Spleen (tissue), 11 donors: ENCODE results near the gene UCN3. TPM values are rescaled to one million over a fixed set of nuclear protein-coding genes. Genes with fewer than 3 reads are reported as not detected.

Experiments
- DNase-seq: peaks from one replicate; pipeline ENCODE4 v3.0.0-alpha.2; 2020
- H3K27ac ChIP-seq, 8 donors: fragments of 200-600 bp; sonication (generic) in 7 of 8; 1 replicate in 4 of 8; 2 replicates in 4 of 8; pipeline versions ENCODE4 v1.5.0 to v1.8.0; 2016 to 2021; ENCODE audit warnings: inconsistent platforms in 4 of 8, mild to moderate bottlenecking in 4 of 8, moderate library complexity in 1 of 8
- H3K27me3 ChIP-seq, 7 donors: fragments of 200-600 bp; sonication (generic) in 6 of 7; replicated peaks in 1 of 7; 1 replicate in 4 of 7; 2 replicates in 3 of 7; pipeline versions ENCODE4 v1.5.0 to v1.8.0; 2016 to 2021; ENCODE audit warnings: inconsistent platforms in 3 of 7, mild to moderate bottlenecking in 1 of 7
- H3K36me3 ChIP-seq, 6 donors: fragments of 200-600 bp; sonication (generic) in 5 of 6; 1 replicate in 4 of 6; 2 replicates in 2 of 6; pipeline versions ENCODE4 v1.5.0 to v1.8.0; 2016 to 2021; ENCODE audit warnings: inconsistent platforms in 2 of 6
- H3K4me1 ChIP-seq, 6 donors: fragments of 200-600 bp; sonication (generic) in 5 of 6; 1 replicate in 3 of 6; 2 replicates in 3 of 6; pipeline versions ENCODE4 v1.5.0 to v1.8.0; 2016 to 2021; ENCODE audit warnings: inconsistent platforms in 3 of 6
- H3K4me3 ChIP-seq, 8 donors: fragments of 200-600 bp; sonication (generic) in 7 of 8; 1 replicate in 4 of 8; 2 replicates in 4 of 8; pipeline versions ENCODE4 v1.5.0 to v1.8.0; 2016 to 2021; ENCODE audit warnings: inconsistent platforms in 4 of 8, mild to moderate bottlenecking in 4 of 8, moderate library complexity in 2 of 8
- H3K9me3 ChIP-seq, 8 donors: fragments of 200-600 bp; sonication (generic) in 7 of 8; 1 replicate in 4 of 8; 2 replicates in 4 of 8; pipeline versions ENCODE4 v1.5.0 to v1.8.0; 2016 to 2021; ENCODE audit warnings: inconsistent platforms in 4 of 8
- POLR2A ChIP-seq, 3 donors: fragments of 450-650 bp; IDR thresholded peaks; one replicate each; pipeline ENCODE4 v1.5.1; 2017; ENCODE audit warnings: antibody characterized with exemption in 3 of 3, mild to moderate bottlenecking in 1 of 3
- POLR2AphosphoS5 ChIP-seq, 3 donors: sonication (generic); formaldehyde crosslinking; IDR thresholded peaks; one replicate each; pipeline ENCODE4 v1.5.1; 2017; ENCODE audit warnings: antibody characterized with exemption in 3 of 3
- WGBS, 5 donors: extraction: QIAGEN DNeasy Blood & Tissue Kit in 3 of 5; methylation state at CpG; one replicate each; pipeline versions ENCODE4 v1.1.5 to v1.1.7; 2013 to 2018; 5-methylcytosine and 5-hydroxymethylcytosine counted together
- intact Hi-C: fragments of 100-400 bp; cut with DNase I; formaldehyde crosslinking; loops from one replicate; pipeline ENCODE4 v1.15.0; 2023; ENCODE audit warnings: low total_unique reads
- polyA plus RNA-seq, 3 donors: library from polyadenylated mRNA; stranded (reverse); fragments of 200-250 nt; gene quantifications; one replicate each; pipeline ENCODE4 v1.2.1, GENCODE V29; 2013
- total RNA-seq, 7 donors: library from RNA; depleted of rRNA in 3 of 7; stranded (reverse); fragments of >200 nt in 3 of 7; fragmentation: NEBNext Ultra II Directional in 4 of 7; extraction: Animal tissue kit (Norgen Biotek cat#: 25700) in 4 of 7; gene quantifications; one replicate each; pipeline versions ENCODE4 v1.1.0 to v1.2.1, GENCODE V29; 2016 to 2021
- TF ChIP-seq, protein P1 (sequence below), 11 experiments: fragments of 200-600 bp in 7 of 11; fragments of 450-650 bp in 4 of 11; sonication (generic) in 4 of 11; IDR thresholded peaks in 8 of 11; conservative IDR thresholded peaks in 3 of 11; 1 replicate in 7 of 11; 2 replicates in 4 of 11; pipeline versions ENCODE4 v1.4.0 to v1.8.0; 2016 to 2021; ENCODE audit warnings: antibody characterized with exemption in 11 of 11, inconsistent platforms in 4 of 11, mild to moderate bottlenecking in 1 of 11
- donor health status: healthy with polysubstance abuse.
- donor health status: DM: no; HTN: no; CAD: no; lungs with moderate emphysema.
- donor health status: DM: no; HTN: no; CAD: no.
- donor health status: Bipolar disorder and iron deficiency.
- donor health status: healthy.
- donor health status: DM: no; HTN: no; CAD: no.
- donor health status: DM: yes; HTN: yes; CAD: no.

Gene UCN3
- total and polyA plus RNA-seq, 10 donors = not detected

DNA sequence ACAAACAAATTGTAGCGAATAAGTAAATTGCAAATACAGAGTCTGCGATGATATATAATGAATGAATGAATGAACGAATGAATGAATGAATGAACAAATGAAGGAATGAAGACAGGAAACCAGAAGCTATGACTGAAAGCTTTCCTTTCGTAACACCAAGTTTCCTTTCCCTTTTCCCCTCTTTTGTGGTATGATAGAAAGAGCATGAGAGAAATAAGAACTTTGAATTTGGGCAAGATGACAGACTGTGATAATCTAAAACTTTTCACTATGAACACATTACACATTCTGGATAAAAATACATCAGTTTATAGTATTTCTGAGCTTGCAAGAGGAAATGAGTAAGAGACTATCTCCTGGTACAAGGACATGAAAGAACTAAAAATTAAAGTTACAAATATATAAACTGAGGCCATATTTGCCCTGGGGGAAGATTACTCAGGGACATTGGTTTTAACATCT lies 8.4 kb upstream of the UCN3 start:
- WGBS, 5 donors = 69 to 87% (median 79%) methylated on average over 4 of the region's 4 CpGs

DNA sequence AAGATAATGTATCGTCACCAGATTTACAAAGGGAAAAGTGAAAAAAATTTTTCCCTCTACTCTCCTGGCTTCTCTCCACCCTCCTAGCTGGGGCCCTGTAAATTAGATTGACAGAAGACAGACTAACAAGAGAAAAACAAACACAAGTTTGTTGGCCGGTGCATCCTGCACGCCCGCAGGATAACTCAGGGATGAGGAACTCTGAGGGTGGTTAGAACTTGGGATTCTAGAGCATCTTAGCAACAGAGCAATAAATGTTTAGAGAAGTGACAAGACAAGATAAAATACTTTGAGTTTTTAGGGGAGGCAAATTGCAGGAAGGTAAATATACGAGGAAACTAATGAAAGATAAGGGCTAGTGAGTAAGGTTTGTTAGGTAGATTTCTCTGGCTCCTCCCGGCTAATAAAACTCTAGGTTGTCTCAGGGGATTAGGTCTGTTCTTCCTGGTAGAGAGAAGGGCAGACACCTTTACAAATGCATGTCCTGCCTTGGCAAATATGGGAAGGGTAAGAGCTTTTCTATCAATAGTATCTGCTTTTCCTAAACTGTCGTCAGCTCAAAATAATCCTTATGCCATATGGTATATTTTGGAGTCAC lies 4.3 kb upstream of the UCN3 start:
- no peak for DNase-seq
- Histone ChIP-seq H3K36me3 (no peaks in the 10 kb centered on the region), H3K4me1 (no peaks in the 10 kb centered on the region), H3K27me3 (peaks cover 0 to 53% (median 3%) of the 10 kb centered on the region in 7 donors), H3K4me3 (no peak overlapping the region), H3K9me3 (no peaks in the 10 kb centered on the region), H3K27ac (no peak overlapping the region)
- TF ChIP-seq POLR2A (IDR thresholded peaks at IDR 0.05) = no peak
- TF ChIP-seq POLR2AphosphoS5 (IDR thresholded peaks at IDR 0.05) = no peak
- TF ChIP-seq, protein P1, sequence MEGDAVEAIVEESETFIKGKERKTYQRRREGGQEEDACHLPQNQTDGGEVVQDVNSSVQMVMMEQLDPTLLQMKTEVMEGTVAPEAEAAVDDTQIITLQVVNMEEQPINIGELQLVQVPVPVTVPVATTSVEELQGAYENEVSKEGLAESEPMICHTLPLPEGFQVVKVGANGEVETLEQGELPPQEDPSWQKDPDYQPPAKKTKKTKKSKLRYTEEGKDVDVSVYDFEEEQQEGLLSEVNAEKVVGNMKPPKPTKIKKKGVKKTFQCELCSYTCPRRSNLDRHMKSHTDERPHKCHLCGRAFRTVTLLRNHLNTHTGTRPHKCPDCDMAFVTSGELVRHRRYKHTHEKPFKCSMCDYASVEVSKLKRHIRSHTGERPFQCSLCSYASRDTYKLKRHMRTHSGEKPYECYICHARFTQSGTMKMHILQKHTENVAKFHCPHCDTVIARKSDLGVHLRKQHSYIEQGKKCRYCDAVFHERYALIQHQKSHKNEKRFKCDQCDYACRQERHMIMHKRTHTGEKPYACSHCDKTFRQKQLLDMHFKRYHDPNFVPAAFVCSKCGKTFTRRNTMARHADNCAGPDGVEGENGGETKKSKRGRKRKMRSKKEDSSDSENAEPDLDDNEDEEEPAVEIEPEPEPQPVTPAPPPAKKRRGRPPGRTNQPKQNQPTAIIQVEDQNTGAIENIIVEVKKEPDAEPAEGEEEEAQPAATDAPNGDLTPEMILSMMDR (IDR thresholded peaks at IDR 0.05 in 8 of 11, conservative IDR thresholded peaks at IDR 0.05 in 3 of 11) = no peak
- WGBS, 5 donors = 64 to 73% (median 67%) methylated on average over 7 of the region's 7 CpGs
- intact Hi-C loops = no loop called here

More for the DNA sequence above, 8.4 kb upstream of the UCN3 start:
- intact Hi-C loops = no loop called here
- Histone ChIP-seq H3K9me3 (no peaks in the 10 kb centered on the region), H3K4me1 (no peaks in the 10 kb centered on the region), H3K36me3 (no peaks in the 10 kb centered on the region), H3K4me3 (no peak overlapping the region), H3K27me3 (peaks cover 0 to 22% (median 3%) of the 10 kb centered on the region in 7 donors), H3K27ac (no peak overlapping the region)
- TF ChIP-seq, protein P1 (IDR thresholded peaks at IDR 0.05 in 8 of 11, conservative IDR thresholded peaks at IDR 0.05 in 3 of 11) = no peak
- DNase-seq = no peak

DNA sequence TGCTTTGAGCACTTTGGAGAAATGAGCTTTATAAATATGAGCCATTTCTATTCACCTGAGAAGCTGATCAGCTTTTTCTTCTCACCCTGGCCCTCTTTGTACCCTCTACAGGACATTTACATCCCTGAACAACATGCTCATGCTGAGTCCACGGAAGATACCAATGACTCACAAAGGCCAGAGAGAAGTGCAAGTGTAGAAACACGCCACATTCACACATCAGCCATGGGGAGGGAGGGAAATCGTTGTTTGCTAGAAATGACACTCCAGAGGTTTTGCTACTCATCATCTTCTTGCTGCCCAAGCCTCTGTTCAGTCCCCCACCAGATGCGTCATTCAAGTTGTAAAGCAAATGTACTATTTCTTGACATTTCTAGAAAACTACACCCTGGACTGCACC lies 2.8 kb upstream of the UCN3 start:
- Histone ChIP-seq H3K4me1 (no peaks in the 10 kb centered on the region), H3K27me3 (peaks cover 0 to 48% (median 3%) of the 10 kb centered on the region in 7 donors), H3K27ac (no peak overlapping the region), H3K36me3 (no peaks in the 10 kb centered on the region), H3K4me3 (no peak overlapping the region), H3K9me3 (no peaks in the 10 kb centered on the region)
- 78 to 93% (median 79%) methylated on average over 4 of the region's 4 CpGs for WGBS, 5 donors
- no peak for TF ChIP-seq POLR2AphosphoS5 (IDR thresholded peaks at IDR 0.05)
- no peak for TF ChIP-seq POLR2A (IDR thresholded peaks at IDR 0.05)
- TF ChIP-seq, protein P1 (IDR thresholded peaks at IDR 0.05 in 8 of 11, conservative IDR thresholded peaks at IDR 0.05 in 3 of 11) = no peak
- intact Hi-C loops = no loop called here
- DNase-seq = no peak

DNA sequence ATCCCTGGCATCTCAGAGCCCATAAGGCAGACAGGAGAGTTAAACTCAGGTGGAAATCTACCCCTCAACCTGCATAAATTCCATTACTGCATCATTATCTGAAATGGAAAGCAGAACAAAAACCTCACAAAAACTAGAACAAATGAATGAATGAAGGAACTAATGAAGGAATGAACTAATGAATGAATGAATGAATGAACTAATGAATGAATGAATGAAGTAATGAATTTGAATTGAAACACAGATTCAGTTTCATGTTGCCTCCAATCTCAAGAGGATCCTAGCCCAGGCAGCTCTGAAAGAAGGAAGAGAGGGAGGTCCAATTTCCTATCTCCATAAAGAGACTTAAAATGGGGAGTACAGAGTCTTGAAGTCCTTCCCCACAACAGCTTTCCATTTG lies 1.9 kb upstream of the UCN3 start:
- no peaks in the 10 kb centered on the region for H3K9me3 ChIP-seq
- intact Hi-C loops = no loop called here

More for the DNA sequence above, 1.9 kb upstream of the UCN3 start:
- H3K27me3 ChIP-seq = peaks cover 0 to 44% (median 0%) of the 10 kb centered on the region in 7 donors
- H3K36me3 ChIP-seq = no peaks in the 10 kb centered on the region
- no peak for DNase-seq
- H3K4me3 ChIP-seq = no peak overlapping the region
- no peaks in the 10 kb centered on the region for H3K4me1 ChIP-seq
- TF ChIP-seq POLR2AphosphoS5 (IDR thresholded peaks at IDR 0.05) (no peak), POLR2A (IDR thresholded peaks at IDR 0.05) (no peak)
- TF ChIP-seq, protein P1 (IDR thresholded peaks at IDR 0.05 in 8 of 11, conservative IDR thresholded peaks at IDR 0.05 in 3 of 11) = no peak
- no peak overlapping the region for H3K27ac ChIP-seq
